Measurements from ENCODE around the gene SH3RF3.

GRCh38 chr2:109447251-109447661 lies 318.3 kb downstream of the SH3RF3 start:
- TF ChIP-seq POLR2A (IDR thresholded peaks at IDR 0.05) = no peak
- no peak for TF ChIP-seq EP300 (IDR thresholded peaks at IDR 0.05)
